GM13976 (cell line): ENCODE data around the gene NEO1.

Experiments
- DNase-seq: peaks from one replicate; pipeline ENCODE4 v3.0.0; 2012; ENCODE audit warnings: low spot score
- CTCF ChIP-seq: IDR thresholded peaks from 2 replicates; pipeline ENCODE4 v1.5.1; 2012; ENCODE audit warnings: borderline replicate concordance, mild to moderate bottlenecking; ENCODE audit not compliant: insufficient read depth; ENCODE audit errors: extremely low read depth, missing control alignments, control extremely low read depth
- in situ Hi-C: fragments of 300-500 bp; cut with MboI; formaldehyde crosslinking; loops from one replicate; pipeline ENCODE4 v1.12.0; 2022; ENCODE audit warnings: low sequenced_read_pairs, mixed read lengths, inconsistent platforms; ENCODE audit not compliant: unreplicated experiment

The NEO1 gene

GRCh38 chr15:73319460-73320245 is 267.4 kb downstream of the NEO1 start:
- no peak for DNase-seq
- in situ Hi-C loops: loop anchor here (25.0 kb wide), 1 partner anchor 368 kb away; the partner anchor contains the start of gene CD276
- TF ChIP-seq CTCF: no peak

GRCh38 chr15:73320619-73321180 is 268.4 kb downstream of the NEO1 start:
- DNase-seq: no peak
- in situ Hi-C loops: loop anchor here (25.0 kb wide), 1 partner anchor 367 kb away; the partner anchor contains the start of gene CD276
- TF ChIP-seq CTCF: no peak

GRCh38 chr15:73321496-73322450 is 269.5 kb downstream of the NEO1 start:
- no peak for DNase-seq
- in situ Hi-C loops: loop anchor here (25.0 kb wide), 1 partner anchor 366 kb away; the partner anchor contains the start of gene CD276
- no peak for TF ChIP-seq CTCF

- no peak for DNase-seq
- in situ Hi-C loops: loop anchor here (25.0 kb wide), 1 partner anchor 364 kb away; the partner anchor contains the start of gene CD276
- no peak for TF ChIP-seq CTCF
These were observed 270.6 kb downstream of the NEO1 start for GRCh38 chr15:73322665-73323373.

GRCh38 chr15:73323374-73323955 is 271.2 kb downstream of the NEO1 start:
- DNase-seq: no peak
- in situ Hi-C loops: loop anchor here (25.0 kb wide), 1 partner anchor 364 kb away; the partner anchor contains the start of gene CD276
- no peak for TF ChIP-seq CTCF
